Measurements from ENCODE around the gene LAIR1.

DNA sequence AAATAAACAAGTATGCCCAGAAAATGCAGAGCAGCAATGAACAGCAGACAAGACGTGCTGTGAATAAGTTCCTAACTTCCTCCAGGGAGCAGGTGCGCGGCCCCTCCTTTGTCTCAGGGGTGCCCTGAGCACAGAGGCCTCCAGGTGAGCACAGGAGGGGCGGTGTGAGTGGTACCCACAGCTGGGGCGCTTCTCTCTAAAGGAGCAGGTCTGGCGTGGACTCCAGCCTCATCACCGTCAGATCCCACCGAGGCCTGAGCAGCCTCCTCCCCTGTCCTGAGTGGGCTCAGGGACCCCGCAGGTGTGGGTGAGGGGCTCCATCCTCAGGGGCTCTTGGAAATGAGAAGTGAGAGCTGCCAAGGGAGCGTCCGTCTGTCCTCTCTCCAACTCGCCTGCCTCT is 54.9 kb downstream of the LAIR1 start:
- no peak for TF ChIP-seq POLR2A (IDR thresholded peaks at IDR 0.05; ENCODE audit: low read depth)
- TF ChIP-seq, protein P1, sequence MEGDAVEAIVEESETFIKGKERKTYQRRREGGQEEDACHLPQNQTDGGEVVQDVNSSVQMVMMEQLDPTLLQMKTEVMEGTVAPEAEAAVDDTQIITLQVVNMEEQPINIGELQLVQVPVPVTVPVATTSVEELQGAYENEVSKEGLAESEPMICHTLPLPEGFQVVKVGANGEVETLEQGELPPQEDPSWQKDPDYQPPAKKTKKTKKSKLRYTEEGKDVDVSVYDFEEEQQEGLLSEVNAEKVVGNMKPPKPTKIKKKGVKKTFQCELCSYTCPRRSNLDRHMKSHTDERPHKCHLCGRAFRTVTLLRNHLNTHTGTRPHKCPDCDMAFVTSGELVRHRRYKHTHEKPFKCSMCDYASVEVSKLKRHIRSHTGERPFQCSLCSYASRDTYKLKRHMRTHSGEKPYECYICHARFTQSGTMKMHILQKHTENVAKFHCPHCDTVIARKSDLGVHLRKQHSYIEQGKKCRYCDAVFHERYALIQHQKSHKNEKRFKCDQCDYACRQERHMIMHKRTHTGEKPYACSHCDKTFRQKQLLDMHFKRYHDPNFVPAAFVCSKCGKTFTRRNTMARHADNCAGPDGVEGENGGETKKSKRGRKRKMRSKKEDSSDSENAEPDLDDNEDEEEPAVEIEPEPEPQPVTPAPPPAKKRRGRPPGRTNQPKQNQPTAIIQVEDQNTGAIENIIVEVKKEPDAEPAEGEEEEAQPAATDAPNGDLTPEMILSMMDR (IDR thresholded peaks at IDR 0.05): no peak
- TF ChIP-seq POLR2AphosphoS5 (IDR thresholded peaks at IDR 0.05): no peak
